ENCODE data around the gene OR4D11. TPM values are rescaled to one million over a fixed set of nuclear protein-coding genes. Genes with fewer than 3 reads are reported as not detected.
A peak's percentile ranks its signal among the peaks of the same experiment; 100 is the strongest.

The OR4D11 gene
- total and polyA plus RNA-seq, 2 of the 13 experiments (the other 11 are each of a cell fraction or from before 2014, with no cell fraction given), result not detected

- no peak for TF ChIP-seq ZNF569 (CRISPR knock-in tag; IDR thresholded peaks at IDR 0.05; ENCODE audit: borderline replicate concordance)
- TF ChIP-seq ZNF629 (CRISPR knock-in tag; conservative IDR thresholded peaks at IDR 0.05), result peak; percentile 37; the same call in 1 of the 2 replicates
- no peak for TF ChIP-seq KDM6A (CRISPR knock-in tag; IDR thresholded peaks at IDR 0.05; ENCODE audit: low read depth)
- TF ChIP-seq GABPA (IDR thresholded peaks at IDR 0.05; ENCODE audit: low read depth, low read length), result no peak
- peak; percentile 42; the same call in 1 of the 2 replicates for TF ChIP-seq GABPA (CRISPR knock-in tag; IDR thresholded peaks at IDR 0.05; ENCODE audit: low read depth)
- TF ChIP-seq ISL2 (CRISPR knock-in tag; IDR thresholded peaks at IDR 0.05), result no peak
- TF ChIP-seq SAFB2 (CRISPR knock-in tag; IDR thresholded peaks at IDR 0.05; ENCODE audit: borderline replicate concordance, low read depth), result peak; percentile 25; the same call in 1 of the 2 replicates
- TF ChIP-seq IKZF5 (CRISPR knock-in tag; IDR thresholded peaks at IDR 0.05), result peak; percentile 83; the same call in 1 of the 2 replicates
- no peak; the same call in 1 of the 2 replicates for TF ChIP-seq ZNF510 (CRISPR knock-in tag; IDR thresholded peaks at IDR 0.05; ENCODE audit: low read depth)
- TF ChIP-seq SALL1 (CRISPR knock-in tag; IDR thresholded peaks at IDR 0.05), result peak; percentile 67
- no peak for TF ChIP-seq ZNF101 (CRISPR knock-in tag; IDR thresholded peaks at IDR 0.05; ENCODE audit: borderline replicate concordance, low read depth)
- TF ChIP-seq CREB1 (IDR thresholded peaks at IDR 0.05), result peak; percentile 36; the same call in 1 of the 2 replicates
- TF ChIP-seq CREB1 (CRISPR knock-in tag; IDR thresholded peaks at IDR 0.05), result peak; percentile 82
- peak; percentile 70 for TF ChIP-seq ETV5 (CRISPR knock-in tag; IDR thresholded peaks at IDR 0.05; ENCODE audit: borderline replicate concordance)
- no peak; the same call in 1 of the 2 replicates for TF ChIP-seq ZNF362 (CRISPR knock-in tag; IDR thresholded peaks at IDR 0.05; ENCODE audit: borderline replicate concordance)
- TF ChIP-seq ZBTB21 (CRISPR knock-in tag; IDR thresholded peaks at IDR 0.05), result no peak
- TF ChIP-seq ZFP37 (CRISPR knock-in tag; IDR thresholded peaks at IDR 0.05; ENCODE audit: borderline replicate concordance), result no peak
- TF ChIP-seq REL (CRISPR knock-in tag; conservative IDR thresholded peaks at IDR 0.05), result no peak; the same call in 1 of the 2 replicates
- peak; percentile 88 for TF ChIP-seq TFDP2 (CRISPR knock-in tag; IDR thresholded peaks at IDR 0.05)
- TF ChIP-seq GABPB1 (CRISPR knock-in tag; IDR thresholded peaks at IDR 0.05), result peak; percentile 66
- TF ChIP-seq IRF2 (CRISPR knock-in tag; IDR thresholded peaks at IDR 0.05), result peak; percentile 48
- no peak for TF ChIP-seq GZF1 (CRISPR knock-in tag; IDR thresholded peaks at IDR 0.05)
- TF ChIP-seq PHF5A (CRISPR knock-in tag; IDR thresholded peaks at IDR 0.05; ENCODE audit: low read depth, unreplicated experiment), result peak; percentile 67
- no peak for TF ChIP-seq FOXA1 (IDR thresholded peaks at IDR 0.05)
- no peak for TF ChIP-seq FOXA1 (CRISPR knock-in tag; IDR thresholded peaks at IDR 0.05)
- no peak; the same call in 1 of the 2 replicates for TF ChIP-seq YEATS4 (CRISPR knock-in tag; IDR thresholded peaks at IDR 0.05; ENCODE audit: borderline replicate concordance)
- TF ChIP-seq ZMAT3 (CRISPR knock-in tag; conservative IDR thresholded peaks at IDR 0.05), result no peak; the same call in 1 of the 2 replicates
- TF ChIP-seq FOXJ3 (CRISPR knock-in tag; IDR thresholded peaks at IDR 0.05; ENCODE audit: borderline replicate concordance), result peak; percentile 60
- peak; percentile 47 for TF ChIP-seq RCOR2 (CRISPR knock-in tag; IDR thresholded peaks at IDR 0.05)
- TF ChIP-seq CEBPB (IDR thresholded peaks at IDR 0.05; ENCODE audit: borderline replicate concordance, low read depth, low read length), result no peak
- TF ChIP-seq ZFP1 (CRISPR knock-in tag; IDR thresholded peaks at IDR 0.05), result no peak
- no peak for TF ChIP-seq HDAC6 (IDR thresholded peaks at IDR 0.05; ENCODE audit: low read depth, low read length)
Observed at GRCh38 chr11:59550368-59550841, 47.0 kb downstream of the OR4D11 start (continued).
